Measurements from ENCODE around the gene RABAC1.
A peak's percentile ranks its signal among the peaks of the same experiment; 100 is the strongest.

The RABAC1 gene, protein sequence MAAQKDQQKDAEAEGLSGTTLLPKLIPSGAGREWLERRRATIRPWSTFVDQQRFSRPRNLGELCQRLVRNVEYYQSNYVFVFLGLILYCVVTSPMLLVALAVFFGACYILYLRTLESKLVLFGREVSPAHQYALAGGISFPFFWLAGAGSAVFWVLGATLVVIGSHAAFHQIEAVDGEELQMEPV

DNA sequence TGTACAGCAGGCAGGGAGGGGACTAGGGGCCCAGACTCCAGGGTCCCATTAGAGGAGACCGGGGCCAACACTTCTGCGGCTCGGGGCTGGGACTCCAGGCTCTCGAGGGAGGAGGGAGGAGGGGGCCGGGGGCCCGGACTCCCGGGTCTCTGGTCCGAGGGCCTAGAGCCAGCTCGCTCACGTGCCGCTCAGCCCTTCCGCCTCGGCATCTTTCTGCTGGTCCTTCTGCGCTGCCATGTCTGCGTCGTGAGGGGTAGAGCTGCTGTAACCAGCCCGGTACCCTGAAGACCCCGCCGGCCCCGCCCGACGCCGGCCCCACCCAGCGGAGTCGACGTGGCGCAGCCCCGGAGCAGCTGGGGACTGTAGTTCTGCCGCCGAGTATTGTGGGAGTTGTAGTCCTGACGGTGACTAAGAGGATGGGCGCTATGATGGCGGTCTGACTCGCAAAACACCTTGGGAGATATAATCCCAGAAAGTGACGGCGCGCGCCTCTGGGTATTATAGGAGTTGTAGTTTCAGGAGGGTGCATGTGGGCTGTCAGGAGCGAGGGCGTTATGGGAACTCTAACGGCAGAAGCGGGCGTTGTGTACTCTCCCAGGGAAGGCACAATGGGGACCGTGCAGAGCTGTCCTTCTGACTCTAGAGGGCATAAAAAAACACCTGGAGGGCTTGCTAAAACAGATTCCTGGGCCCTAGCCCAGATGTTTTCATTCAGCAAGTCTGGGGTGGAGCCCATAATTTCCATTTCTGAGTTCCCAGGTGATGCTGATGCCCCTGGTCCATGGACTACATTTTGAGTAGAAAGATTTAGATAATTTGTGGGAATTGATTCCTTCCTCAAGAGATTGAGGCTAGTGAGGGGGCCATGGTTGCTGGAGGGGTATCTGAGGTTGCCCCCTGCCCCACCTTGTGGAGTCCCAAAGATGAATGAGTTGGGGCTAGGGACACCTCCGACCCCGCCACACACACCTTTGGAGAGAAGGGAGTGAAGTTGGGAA is at the start of gene RABAC1:
TSS of gene RABAC1 (minus strand) at position 266 of the 998 bp plus-strand sequence. CDS start at position 237, 29 bp downstream.
- TF ChIP-seq TCF4 (CRISPR knock-in tag; IDR thresholded peaks at IDR 0.05; ENCODE audit: borderline replicate concordance) (peak; percentile 33; the same call in 1 of the 2 replicates), SNAI2 (CRISPR knock-in tag; IDR thresholded peaks at IDR 0.05) (no peak)
- peak; percentile 91 for ATAC-seq

DNA sequence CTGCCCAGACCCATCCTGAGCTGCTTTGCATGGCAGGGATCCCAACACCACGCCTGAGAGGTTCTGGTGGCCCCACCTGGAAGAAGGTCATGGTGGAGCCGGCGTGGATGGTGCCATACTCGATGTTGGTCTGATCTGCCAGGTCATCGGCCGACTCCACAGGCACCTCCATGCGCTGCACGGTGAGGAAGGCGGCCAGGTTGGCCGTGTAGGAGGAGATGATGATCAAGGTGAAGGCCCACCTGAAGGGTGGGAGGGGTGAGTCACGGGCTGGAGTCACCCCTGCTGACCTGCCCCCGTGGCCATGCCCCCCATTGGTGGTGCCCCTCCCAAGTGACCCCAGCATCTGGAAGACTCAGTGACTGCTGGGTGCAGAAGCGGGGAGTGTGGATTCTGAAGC is 47.4 kb upstream of the RABAC1 start:
- ATAC-seq: no peak
- no peak for TF ChIP-seq TCF4 (CRISPR knock-in tag; IDR thresholded peaks at IDR 0.05; ENCODE audit: borderline replicate concordance)
- TF ChIP-seq TOX (CRISPR knock-in tag; IDR thresholded peaks at IDR 0.05; ENCODE audit: borderline replicate concordance): no peak
- TF ChIP-seq, protein P1, sequence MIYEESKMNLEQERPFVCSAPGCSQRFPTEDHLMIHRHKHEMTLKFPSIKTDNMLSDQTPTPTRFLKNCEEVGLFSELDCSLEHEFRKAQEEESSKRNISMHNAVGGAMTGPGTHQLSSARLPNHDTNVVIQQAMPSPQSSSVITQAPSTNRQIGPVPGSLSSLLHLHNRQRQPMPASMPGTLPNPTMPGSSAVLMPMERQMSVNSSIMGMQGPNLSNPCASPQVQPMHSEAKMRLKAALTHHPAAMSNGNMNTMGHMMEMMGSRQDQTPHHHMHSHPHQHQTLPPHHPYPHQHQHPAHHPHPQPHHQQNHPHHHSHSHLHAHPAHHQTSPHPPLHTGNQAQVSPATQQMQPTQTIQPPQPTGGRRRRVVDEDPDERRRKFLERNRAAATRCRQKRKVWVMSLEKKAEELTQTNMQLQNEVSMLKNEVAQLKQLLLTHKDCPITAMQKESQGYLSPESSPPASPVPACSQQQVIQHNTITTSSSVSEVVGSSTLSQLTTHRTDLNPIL (CRISPR knock-in tag; IDR thresholded peaks at IDR 0.05; ENCODE audit: low read depth): no peak
- no peak for TF ChIP-seq ZNF8 (CRISPR knock-in tag; IDR thresholded peaks at IDR 0.05)
- no peak for TF ChIP-seq ARNTL (CRISPR knock-in tag; IDR thresholded peaks at IDR 0.05; ENCODE audit: borderline replicate concordance, low read depth)
- TF ChIP-seq, protein P2, sequence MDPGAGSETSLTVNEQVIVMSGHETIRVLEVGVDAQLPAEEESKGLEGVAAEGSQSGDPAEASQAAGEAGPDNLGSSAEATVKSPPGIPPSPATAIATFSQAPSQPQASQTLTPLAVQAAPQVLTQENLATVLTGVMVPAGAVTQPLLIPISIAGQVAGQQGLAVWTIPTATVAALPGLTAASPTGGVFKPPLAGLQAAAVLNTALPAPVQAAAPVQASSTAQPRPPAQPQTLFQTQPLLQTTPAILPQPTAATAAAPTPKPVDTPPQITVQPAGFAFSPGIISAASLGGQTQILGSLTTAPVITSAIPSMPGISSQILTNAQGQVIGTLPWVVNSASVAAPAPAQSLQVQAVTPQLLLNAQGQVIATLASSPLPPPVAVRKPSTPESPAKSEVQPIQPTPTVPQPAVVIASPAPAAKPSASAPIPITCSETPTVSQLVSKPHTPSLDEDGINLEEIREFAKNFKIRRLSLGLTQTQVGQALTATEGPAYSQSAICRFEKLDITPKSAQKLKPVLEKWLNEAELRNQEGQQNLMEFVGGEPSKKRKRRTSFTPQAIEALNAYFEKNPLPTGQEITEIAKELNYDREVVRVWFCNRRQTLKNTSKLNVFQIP (CRISPR knock-in tag; IDR thresholded peaks at IDR 0.05; ENCODE audit: borderline replicate concordance, low read depth): no peak
- TF ChIP-seq, protein P3, sequence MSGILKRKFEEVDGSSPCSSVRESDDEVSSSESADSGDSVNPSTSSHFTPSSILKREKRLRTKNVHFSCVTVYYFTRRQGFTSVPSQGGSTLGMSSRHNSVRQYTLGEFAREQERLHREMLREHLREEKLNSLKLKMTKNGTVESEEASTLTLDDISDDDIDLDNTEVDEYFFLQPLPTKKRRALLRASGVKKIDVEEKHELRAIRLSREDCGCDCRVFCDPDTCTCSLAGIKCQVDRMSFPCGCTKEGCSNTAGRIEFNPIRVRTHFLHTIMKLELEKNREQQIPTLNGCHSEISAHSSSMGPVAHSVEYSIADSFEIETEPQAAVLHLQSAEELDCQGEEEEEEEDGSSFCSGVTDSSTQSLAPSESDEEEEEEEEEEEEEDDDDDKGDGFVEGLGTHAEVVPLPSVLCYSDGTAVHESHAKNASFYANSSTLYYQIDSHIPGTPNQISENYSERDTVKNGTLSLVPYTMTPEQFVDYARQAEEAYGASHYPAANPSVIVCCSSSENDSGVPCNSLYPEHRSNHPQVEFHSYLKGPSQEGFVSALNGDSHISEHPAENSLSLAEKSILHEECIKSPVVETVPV (CRISPR knock-in tag; IDR thresholded peaks at IDR 0.05): no peak
- TF ChIP-seq ZNF565 (CRISPR knock-in tag; conservative IDR thresholded peaks at IDR 0.05; ENCODE audit: low read depth): no peak
- no peak for TF ChIP-seq CSDC2 (CRISPR knock-in tag; IDR thresholded peaks at IDR 0.05)
- TF ChIP-seq PPARA (CRISPR knock-in tag; IDR thresholded peaks at IDR 0.05; ENCODE audit: borderline replicate concordance): no peak
- no peak for TF ChIP-seq ISL1 (CRISPR knock-in tag; IDR thresholded peaks at IDR 0.05)
- TF ChIP-seq OSR1 (CRISPR knock-in tag; IDR thresholded peaks at IDR 0.05): no peak
- no peak for TF ChIP-seq RARB (CRISPR knock-in tag; IDR thresholded peaks at IDR 0.05)

DNA sequence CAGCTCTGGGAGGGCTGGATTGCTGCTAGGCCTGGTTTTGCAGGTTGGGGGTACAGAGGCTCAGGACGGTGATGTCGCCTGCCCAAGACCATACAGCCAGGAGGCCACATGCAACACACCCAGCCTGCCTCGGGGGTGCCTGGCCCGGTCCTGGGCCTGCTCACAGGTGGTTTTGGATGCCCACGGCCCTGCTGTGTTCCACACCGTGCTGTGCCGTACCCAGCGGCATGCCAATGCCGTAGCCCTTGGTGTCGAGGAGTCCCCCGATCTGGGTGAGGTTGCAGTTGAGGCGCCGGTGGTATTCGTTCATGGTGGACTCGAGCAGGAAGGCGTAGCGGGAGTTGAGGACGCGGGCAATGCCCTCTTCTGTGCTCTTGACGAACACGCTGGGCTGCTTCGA is 46.4 kb upstream of the RABAC1 start:
- no peak for ATAC-seq
- TF ChIP-seq ZNF565 (CRISPR knock-in tag; conservative IDR thresholded peaks at IDR 0.05; ENCODE audit: low read depth) (no peak), GLIS3 (CRISPR knock-in tag; IDR thresholded peaks at IDR 0.05) (no peak), ZNF8 (CRISPR knock-in tag; IDR thresholded peaks at IDR 0.05) (no peak), OSR1 (CRISPR knock-in tag; IDR thresholded peaks at IDR 0.05) (no peak), BACH2 (CRISPR knock-in tag; IDR thresholded peaks at IDR 0.05; ENCODE audit: borderline replicate concordance) (no peak), SNAI2 (CRISPR knock-in tag; IDR thresholded peaks at IDR 0.05) (no peak), PPARA (CRISPR knock-in tag; IDR thresholded peaks at IDR 0.05; ENCODE audit: borderline replicate concordance) (no peak), ZC3H10 (CRISPR knock-in tag; IDR thresholded peaks at IDR 0.05) (no peak), TCF4 (CRISPR knock-in tag; IDR thresholded peaks at IDR 0.05; ENCODE audit: borderline replicate concordance) (no peak), RARB (CRISPR knock-in tag; IDR thresholded peaks at IDR 0.05) (no peak), CSDC2 (CRISPR knock-in tag; IDR thresholded peaks at IDR 0.05) (no peak), ARNTL (CRISPR knock-in tag; IDR thresholded peaks at IDR 0.05; ENCODE audit: borderline replicate concordance, low read depth) (no peak)
- TF ChIP-seq, protein P1 (CRISPR knock-in tag; IDR thresholded peaks at IDR 0.05; ENCODE audit: low read depth): no peak
- TF ChIP-seq, protein P4, sequence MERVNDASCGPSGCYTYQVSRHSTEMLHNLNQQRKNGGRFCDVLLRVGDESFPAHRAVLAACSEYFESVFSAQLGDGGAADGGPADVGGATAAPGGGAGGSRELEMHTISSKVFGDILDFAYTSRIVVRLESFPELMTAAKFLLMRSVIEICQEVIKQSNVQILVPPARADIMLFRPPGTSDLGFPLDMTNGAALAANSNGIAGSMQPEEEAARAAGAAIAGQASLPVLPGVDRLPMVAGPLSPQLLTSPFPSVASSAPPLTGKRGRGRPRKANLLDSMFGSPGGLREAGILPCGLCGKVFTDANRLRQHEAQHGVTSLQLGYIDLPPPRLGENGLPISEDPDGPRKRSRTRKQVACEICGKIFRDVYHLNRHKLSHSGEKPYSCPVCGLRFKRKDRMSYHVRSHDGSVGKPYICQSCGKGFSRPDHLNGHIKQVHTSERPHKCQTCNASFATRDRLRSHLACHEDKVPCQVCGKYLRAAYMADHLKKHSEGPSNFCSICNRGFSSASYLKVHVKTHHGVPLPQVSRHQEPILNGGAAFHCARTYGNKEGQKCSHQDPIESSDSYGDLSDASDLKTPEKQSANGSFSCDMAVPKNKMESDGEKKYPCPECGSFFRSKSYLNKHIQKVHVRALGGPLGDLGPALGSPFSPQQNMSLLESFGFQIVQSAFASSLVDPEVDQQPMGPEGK (CRISPR knock-in tag; IDR thresholded peaks at IDR 0.05; ENCODE audit: borderline replicate concordance): no peak
- TF ChIP-seq, protein P2 (CRISPR knock-in tag; IDR thresholded peaks at IDR 0.05; ENCODE audit: borderline replicate concordance, low read depth): no peak

Data from SK-N-SH treated with all-trans-retinoic acid at 6 μM for 48 hours (cell line).